Fibroblast of peridontal ligament (primary cell): Measurements from ENCODE around the gene SUSD5.
"Not testable (repeated sequence)": the region's sequence is repeated elsewhere in the genome, so short reads cannot be mapped to it uniquely, and the experiment has no call there.

Experiments
- DNase-seq: peaks from one replicate; pipeline ENCODE4 v3.0.0-alpha.2; 2010; ENCODE audit errors: extremely low read depth

SUSD5 gene

GRCh38 chr3:33115024-33115768 is 103.4 kb downstream of the SUSD5 start:
- peak; percentile 95 for DNase-seq

- no peak for DNase-seq
Measured at GRCh38 chr3:33114622-33115023, 104.0 kb downstream of the SUSD5 start.

GRCh38 chr3:33113772-33114621 is 104.6 kb downstream of the SUSD5 start, which contains the start of gene CRTAP:
CRTAP (plus strand) TSS chr3:33114014; CDS start chr3:33114078, 64 bp downstream.
- peak; percentile 92 for DNase-seq

- no peak for DNase-seq
Measured at GRCh38 chr3:33111581-33111980, 107.0 kb downstream of the SUSD5 start.

GRCh38 chr3:33106854-33107253 is 111.8 kb downstream of the SUSD5 start:
- DNase-seq: not testable (repeated sequence)

- no peak for DNase-seq
Measured at GRCh38 chr3:33105341-33105948, 113.2 kb downstream of the SUSD5 start.

- DNase-seq: no peak
Measured at GRCh38 chr3:33104803-33105202, 113.8 kb downstream of the SUSD5 start.

- DNase-seq: no peak
Measured at GRCh38 chr3:33103480-33103879, 115.1 kb downstream of the SUSD5 start.

- no peak for DNase-seq
Measured at GRCh38 chr3:33103034-33103433, 115.6 kb downstream of the SUSD5 start.

- no peak for DNase-seq
Measured at GRCh38 chr3:33100229-33100628, 118.4 kb downstream of the SUSD5 start.
